Measurements from ENCODE around the gene CHRM2.

- TF ChIP-seq CTCF (conservative IDR thresholded peaks at IDR 0.05; ENCODE audit: low read depth, low read length) (no peak), MXI1 (IDR thresholded peaks at IDR 0.05; ENCODE audit: borderline replicate concordance, low read depth, low read length) (no peak), USF2 (IDR thresholded peaks at IDR 0.05; ENCODE audit: low read depth, low read length) (no peak), RAD21 (IDR thresholded peaks at IDR 0.05; ENCODE audit: low read length) (no peak), RFX5 (IDR thresholded peaks at IDR 0.05; ENCODE audit: low read depth, low read length) (no peak), RCOR1 (IDR thresholded peaks at IDR 0.05; ENCODE audit: insufficient replicate concordance, low read length) (no peak)
These were observed 3.2 kb upstream of the CHRM2 start for GRCh38 chr7:136865236-136865635.
